Liver (tissue), 3 donors: ENCODE results near the gene DUSP8.

Experiments used
- EGR1 ChIP-seq, 2 donors: IDR thresholded peaks; 2 replicates each; pipeline ENCODE4 v1.6.1; 2016 to 2018; ENCODE audit warnings: antibody characterized with exemption in 2 of 2, low read depth in 2 of 2
- RAD21 ChIP-seq, 2 donors: IDR thresholded peaks; 2 replicates each; pipeline ENCODE4 v1.6.1; 2016; ENCODE audit warnings: antibody characterized with exemption in 2 of 2, mild to moderate bottlenecking in 2 of 2
- TF ChIP-seq, protein P1 (sequence below): IDR thresholded peaks from 2 replicates; pipeline ENCODE4 v1.6.1; 2016; ENCODE audit warnings: antibody characterized with exemption
- TF ChIP-seq, protein P2 (sequence below): fragments of 150-350 bp; IDR thresholded peaks from 2 replicates; pipeline ENCODE4 v1.5.1; 2017; ENCODE audit warnings: improper control_type of control experiment, low read depth, low read length; ENCODE audit not compliant: missing input control
- donor health status: healthy.
- donor health status: healthy.

DNA sequence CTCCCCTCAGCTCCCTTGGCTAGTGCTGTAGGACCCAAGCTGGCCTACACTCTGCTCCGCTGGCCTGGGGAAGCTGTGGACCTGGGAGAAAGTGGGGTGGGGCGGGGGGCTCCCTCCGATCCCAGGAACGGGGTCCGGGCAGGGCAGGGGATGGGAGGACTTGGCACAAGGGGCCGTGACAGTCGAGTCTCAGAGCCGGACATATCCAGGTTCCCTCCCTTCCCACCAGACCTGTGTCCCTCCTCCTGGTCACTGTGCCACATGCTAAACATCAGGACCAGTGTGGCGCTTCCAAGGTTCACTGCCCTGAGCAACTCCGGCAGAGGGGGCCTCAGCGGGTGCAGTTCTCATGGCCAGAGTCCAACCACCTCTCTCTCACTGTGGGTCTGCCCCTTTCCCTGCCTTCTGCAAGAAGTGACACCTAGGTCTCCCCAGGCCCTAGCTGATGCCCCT, 2.0 kb downstream of the DUSP8 start:
- TF ChIP-seq, protein P1, sequence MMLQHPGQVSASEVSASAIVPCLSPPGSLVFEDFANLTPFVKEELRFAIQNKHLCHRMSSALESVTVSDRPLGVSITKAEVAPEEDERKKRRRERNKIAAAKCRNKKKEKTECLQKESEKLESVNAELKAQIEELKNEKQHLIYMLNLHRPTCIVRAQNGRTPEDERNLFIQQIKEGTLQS, result no peak
- TF ChIP-seq, protein P2, sequence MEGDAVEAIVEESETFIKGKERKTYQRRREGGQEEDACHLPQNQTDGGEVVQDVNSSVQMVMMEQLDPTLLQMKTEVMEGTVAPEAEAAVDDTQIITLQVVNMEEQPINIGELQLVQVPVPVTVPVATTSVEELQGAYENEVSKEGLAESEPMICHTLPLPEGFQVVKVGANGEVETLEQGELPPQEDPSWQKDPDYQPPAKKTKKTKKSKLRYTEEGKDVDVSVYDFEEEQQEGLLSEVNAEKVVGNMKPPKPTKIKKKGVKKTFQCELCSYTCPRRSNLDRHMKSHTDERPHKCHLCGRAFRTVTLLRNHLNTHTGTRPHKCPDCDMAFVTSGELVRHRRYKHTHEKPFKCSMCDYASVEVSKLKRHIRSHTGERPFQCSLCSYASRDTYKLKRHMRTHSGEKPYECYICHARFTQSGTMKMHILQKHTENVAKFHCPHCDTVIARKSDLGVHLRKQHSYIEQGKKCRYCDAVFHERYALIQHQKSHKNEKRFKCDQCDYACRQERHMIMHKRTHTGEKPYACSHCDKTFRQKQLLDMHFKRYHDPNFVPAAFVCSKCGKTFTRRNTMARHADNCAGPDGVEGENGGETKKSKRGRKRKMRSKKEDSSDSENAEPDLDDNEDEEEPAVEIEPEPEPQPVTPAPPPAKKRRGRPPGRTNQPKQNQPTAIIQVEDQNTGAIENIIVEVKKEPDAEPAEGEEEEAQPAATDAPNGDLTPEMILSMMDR, result no peak
- TF ChIP-seq EGR1 (IDR thresholded peaks at IDR 0.05; ENCODE audit: low read depth in 2 of 2), result no peak
- no peak for TF ChIP-seq RAD21 (IDR thresholded peaks at IDR 0.05)
